Type B pancreatic cell (in vitro differentiated cells): ENCODE measurements around the gene CEP128. TPM values are rescaled to one million over a fixed set of nuclear protein-coding genes. Genes with fewer than 3 reads are reported as not detected.

Experiments
- DNase-seq: peaks from one replicate; pipeline ENCODE4 v3.0.0; 2021; ENCODE audit warnings: mixed read lengths; ENCODE audit not compliant: unreplicated experiment; ENCODE audit errors: extremely low spot score
- H3K27ac Mint-ChIP-seq: 2 replicates; pipeline ENCODE4 v1.8.0; 2021; ENCODE audit warnings: mild to moderate bottlenecking, mixed read lengths
- H3K27me3 Mint-ChIP-seq: 2 replicates; pipeline ENCODE4 v1.8.0; 2021; ENCODE audit warnings: mixed read lengths
- H3K36me3 Mint-ChIP-seq: 2 replicates; pipeline ENCODE4 v1.8.0; 2021; ENCODE audit warnings: mixed read lengths
- H3K4me1 Mint-ChIP-seq: one replicate; pipeline ENCODE4 v1.8.0; 2021; ENCODE audit warnings: mixed read lengths; ENCODE audit not compliant: unreplicated experiment
- H3K4me3 Mint-ChIP-seq: 2 replicates; pipeline ENCODE4 v1.8.0; 2021; ENCODE audit warnings: mild to moderate bottlenecking, mixed read lengths
- H3K9me3 Mint-ChIP-seq: 2 replicates; pipeline ENCODE4 v1.8.0; 2021; ENCODE audit warnings: mixed read lengths
- total RNA-seq: library from RNA; stranded (reverse); gene quantifications from 2 replicates; pipeline ENCODE4 v1.2.1, GENCODE V29; 2021; ENCODE audit warnings: low replicate concordance
- TF ChIP-seq, protein P1 (sequence below): fragments of 200-600 bp; sonication (generic); conservative IDR thresholded peaks from 2 replicates; pipeline ENCODE4 v1.5.0; 2021; ENCODE audit warnings: antibody characterized with exemption, mild to moderate bottlenecking

The CEP128 gene
- total RNA-seq, 1 donor from 2014 or later, result 17.7 TPM

DNA sequence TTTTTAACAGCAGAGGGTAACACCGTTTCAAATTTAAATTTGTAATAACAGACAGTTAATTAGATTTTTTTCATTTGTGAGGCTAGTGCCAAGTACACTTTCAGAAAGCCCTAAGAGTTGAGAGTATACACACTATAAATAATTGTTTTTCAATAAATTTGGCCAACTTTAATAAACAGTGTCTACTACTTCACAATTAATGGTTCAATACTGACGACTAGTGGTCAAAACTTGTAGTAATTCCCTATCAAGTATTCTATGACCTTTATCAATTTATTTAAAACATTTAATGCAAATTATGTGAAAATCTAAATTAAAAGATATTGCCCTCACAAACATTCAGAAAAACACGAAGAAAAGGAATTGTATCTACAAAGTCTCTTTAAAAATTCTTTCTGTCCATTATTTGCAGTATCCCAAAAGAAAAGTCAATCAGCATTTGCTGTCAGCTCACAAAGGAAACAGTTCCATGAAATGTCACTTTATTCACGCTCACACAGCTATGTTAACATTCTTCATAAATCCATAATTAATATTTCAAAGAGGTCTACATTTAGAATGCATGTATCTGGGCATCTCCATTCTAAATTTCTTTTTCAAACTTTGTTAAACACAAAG lies 91.2 kb downstream of the CEP128 start:
- no peaks in the 10 kb centered on the region for H3K36me3 Mint-ChIP-seq
- no peaks in the 10 kb centered on the region for H3K27me3 Mint-ChIP-seq
- no peaks in the 10 kb centered on the region for H3K9me3 Mint-ChIP-seq
- no peak for DNase-seq
- no peak overlapping the region for H3K4me3 Mint-ChIP-seq
- no peaks in the 10 kb centered on the region for H3K4me1 Mint-ChIP-seq
- H3K27ac Mint-ChIP-seq, result no peak overlapping the region
- TF ChIP-seq, protein P1, sequence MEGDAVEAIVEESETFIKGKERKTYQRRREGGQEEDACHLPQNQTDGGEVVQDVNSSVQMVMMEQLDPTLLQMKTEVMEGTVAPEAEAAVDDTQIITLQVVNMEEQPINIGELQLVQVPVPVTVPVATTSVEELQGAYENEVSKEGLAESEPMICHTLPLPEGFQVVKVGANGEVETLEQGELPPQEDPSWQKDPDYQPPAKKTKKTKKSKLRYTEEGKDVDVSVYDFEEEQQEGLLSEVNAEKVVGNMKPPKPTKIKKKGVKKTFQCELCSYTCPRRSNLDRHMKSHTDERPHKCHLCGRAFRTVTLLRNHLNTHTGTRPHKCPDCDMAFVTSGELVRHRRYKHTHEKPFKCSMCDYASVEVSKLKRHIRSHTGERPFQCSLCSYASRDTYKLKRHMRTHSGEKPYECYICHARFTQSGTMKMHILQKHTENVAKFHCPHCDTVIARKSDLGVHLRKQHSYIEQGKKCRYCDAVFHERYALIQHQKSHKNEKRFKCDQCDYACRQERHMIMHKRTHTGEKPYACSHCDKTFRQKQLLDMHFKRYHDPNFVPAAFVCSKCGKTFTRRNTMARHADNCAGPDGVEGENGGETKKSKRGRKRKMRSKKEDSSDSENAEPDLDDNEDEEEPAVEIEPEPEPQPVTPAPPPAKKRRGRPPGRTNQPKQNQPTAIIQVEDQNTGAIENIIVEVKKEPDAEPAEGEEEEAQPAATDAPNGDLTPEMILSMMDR, result peak; percentile 89

DNA sequence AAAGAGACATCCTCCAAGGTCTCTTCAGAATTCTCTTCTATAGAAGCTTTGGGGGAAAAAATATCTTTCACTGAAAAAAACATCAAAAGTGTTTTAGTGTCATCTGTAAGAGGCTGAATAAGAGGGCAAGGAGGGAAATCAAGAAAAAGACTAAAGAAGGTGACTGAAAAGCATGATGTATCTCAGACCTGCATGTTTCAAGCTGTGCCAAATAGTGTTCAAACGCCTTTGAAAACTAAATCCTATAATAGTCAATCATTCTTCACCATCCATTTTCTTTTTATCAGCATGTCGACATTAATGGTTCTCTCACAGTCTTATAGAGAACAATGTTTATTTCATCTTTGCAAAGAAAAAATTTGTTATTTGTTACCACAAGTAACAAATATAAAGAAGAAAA lies 94.5 kb downstream of the CEP128 start:
- no peak for DNase-seq
- H3K9me3 Mint-ChIP-seq, result no peaks in the 10 kb centered on the region
- H3K27me3 Mint-ChIP-seq, result no peaks in the 10 kb centered on the region
- peaks cover 6% of the 10 kb centered on the region for H3K4me1 Mint-ChIP-seq
- no peak overlapping the region for H3K4me3 Mint-ChIP-seq
- H3K36me3 Mint-ChIP-seq, result no peaks in the 10 kb centered on the region
- no peak overlapping the region for H3K27ac Mint-ChIP-seq
- TF ChIP-seq, protein P1, result no peak

DNA sequence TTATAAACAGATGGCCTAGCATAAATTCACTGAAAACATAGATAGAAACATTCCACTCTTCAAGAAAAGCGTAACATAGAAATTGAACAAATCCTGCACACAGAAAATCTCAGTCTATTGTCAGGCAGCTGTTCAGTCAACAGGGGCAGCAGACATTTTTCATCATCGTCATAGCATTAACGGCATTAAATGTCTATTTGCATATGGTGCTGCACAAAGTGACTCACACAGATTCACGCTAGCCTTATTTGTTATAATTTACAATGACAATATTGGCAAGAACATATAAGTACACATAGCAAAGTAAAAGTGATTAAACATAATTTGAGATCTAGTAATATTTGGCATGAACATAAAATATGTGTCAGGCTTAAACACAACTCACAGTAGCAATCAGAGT lies 95.7 kb downstream of the CEP128 start:
- no peak overlapping the region for H3K4me3 Mint-ChIP-seq
- TF ChIP-seq, protein P1, result no peak
- DNase-seq, result no peak
- H3K27me3 Mint-ChIP-seq, result no peaks in the 10 kb centered on the region
- H3K9me3 Mint-ChIP-seq, result no peaks in the 10 kb centered on the region
- peaks cover 6% of the 10 kb centered on the region for H3K4me1 Mint-ChIP-seq
- H3K36me3 Mint-ChIP-seq, result no peaks in the 10 kb centered on the region
- H3K27ac Mint-ChIP-seq, result no peak overlapping the region

DNA sequence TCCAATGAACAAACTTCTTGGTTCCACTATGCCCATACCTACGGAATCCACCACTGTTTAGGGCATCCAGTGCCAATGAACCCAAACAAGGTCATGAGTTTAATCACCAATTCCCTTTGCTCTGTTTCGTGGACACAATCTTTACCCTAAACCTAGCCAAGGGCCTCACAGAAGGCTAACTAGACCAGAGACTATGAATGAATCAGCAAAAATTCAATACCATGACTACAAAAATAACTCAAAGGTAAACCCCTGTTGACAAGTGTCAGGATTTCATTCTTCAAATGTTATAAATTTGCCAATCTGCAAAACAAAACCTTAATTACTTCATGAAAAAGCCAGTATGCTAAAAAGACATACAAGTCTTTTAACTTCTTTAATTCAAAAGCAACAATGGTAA lies 96.7 kb downstream of the CEP128 start:
- no peaks in the 10 kb centered on the region for H3K27me3 Mint-ChIP-seq
- peaks cover 6% of the 10 kb centered on the region for H3K4me1 Mint-ChIP-seq
- H3K27ac Mint-ChIP-seq, result no peak overlapping the region
- TF ChIP-seq, protein P1, result no peak
- H3K4me3 Mint-ChIP-seq, result no peak overlapping the region
- no peaks in the 10 kb centered on the region for H3K36me3 Mint-ChIP-seq
- no peaks in the 10 kb centered on the region for H3K9me3 Mint-ChIP-seq
- no peak for DNase-seq

DNA sequence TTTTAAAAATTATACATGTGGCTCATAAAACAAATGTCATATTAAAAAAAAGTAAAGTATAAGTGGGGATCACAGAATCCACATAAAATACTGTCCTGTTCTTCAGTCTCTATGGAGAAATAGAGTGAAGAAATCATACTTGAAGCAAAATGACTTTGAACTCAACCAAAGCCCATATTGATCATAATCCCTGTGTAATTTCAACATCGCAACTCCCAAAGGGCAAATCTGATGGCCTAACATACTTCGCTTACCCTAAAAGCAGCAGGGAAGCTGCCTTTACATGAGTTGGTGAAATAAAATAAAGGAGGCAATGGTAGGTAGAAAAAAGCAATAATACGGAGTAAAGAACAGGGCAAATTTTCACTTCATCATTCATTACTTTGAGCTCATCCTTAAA lies 101.8 kb downstream of the CEP128 start:
- no peak overlapping the region for H3K27ac Mint-ChIP-seq
- DNase-seq, result no peak
- no peaks in the 10 kb centered on the region for H3K9me3 Mint-ChIP-seq
- TF ChIP-seq, protein P1, result no peak
- no peak overlapping the region for H3K4me3 Mint-ChIP-seq
- H3K27me3 Mint-ChIP-seq, result no peaks in the 10 kb centered on the region
- peaks cover 6% of the 10 kb centered on the region for H3K4me1 Mint-ChIP-seq
- no peaks in the 10 kb centered on the region for H3K36me3 Mint-ChIP-seq

DNA sequence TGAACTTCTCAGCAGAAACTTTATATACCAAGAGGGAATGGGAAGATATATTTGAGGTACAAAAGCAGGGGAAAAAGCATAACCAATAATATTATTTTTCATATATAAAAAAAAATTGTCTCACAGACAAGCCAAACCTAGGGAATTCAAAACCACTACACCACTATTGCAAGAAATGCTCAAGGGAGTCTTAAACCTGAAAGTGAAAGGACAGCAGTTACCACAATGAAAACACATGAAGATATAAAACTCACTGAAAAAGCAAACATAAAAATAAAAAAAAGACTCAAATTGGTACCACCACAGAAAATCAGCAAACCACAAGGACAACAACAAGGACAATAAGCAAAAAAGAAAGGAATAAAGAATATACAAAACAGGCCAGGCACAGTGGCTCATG lies 131.9 kb downstream of the CEP128 start:
- Mint-ChIP-seq H3K27ac (no peak overlapping the region), H3K27me3 (no peaks in the 10 kb centered on the region), H3K4me1 (no peaks in the 10 kb centered on the region), H3K9me3 (no peaks in the 10 kb centered on the region), H3K4me3 (no peak overlapping the region), H3K36me3 (peaks cover 11% of the 10 kb centered on the region)
- no peak for DNase-seq
- TF ChIP-seq, protein P1, result no peak
